IPS DF 4.7 (cell line): Measurements from ENCODE around the gene ANKRD34A.

Source experiments
- DNase-seq: peaks from one replicate; pipeline ENCODE4 v3.0.0-alpha.2; 2013; ENCODE audit warnings: low spot score; ENCODE audit errors: extremely low read depth

Gene ANKRD34A

DNA sequence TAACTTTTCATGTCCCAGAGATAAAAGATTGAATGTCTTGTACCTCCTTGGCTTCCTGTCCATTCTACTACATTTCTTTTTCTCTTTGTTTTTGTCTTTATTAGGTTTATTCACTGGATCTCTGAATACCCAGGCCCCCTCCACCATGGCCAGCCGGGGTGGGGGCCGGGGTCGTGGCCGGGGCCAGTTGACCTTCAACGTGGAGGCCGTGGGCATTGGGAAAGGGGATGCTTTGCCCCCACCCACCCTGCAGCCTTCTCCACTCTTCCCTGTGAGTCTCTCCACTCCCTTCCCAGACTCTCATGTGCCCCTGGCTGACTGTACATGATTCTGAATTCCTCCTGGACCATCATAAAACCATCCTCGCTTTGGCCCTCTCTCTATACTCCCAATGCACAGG lies 10.3 kb upstream of the ANKRD34A start:
- no peak for DNase-seq

DNA sequence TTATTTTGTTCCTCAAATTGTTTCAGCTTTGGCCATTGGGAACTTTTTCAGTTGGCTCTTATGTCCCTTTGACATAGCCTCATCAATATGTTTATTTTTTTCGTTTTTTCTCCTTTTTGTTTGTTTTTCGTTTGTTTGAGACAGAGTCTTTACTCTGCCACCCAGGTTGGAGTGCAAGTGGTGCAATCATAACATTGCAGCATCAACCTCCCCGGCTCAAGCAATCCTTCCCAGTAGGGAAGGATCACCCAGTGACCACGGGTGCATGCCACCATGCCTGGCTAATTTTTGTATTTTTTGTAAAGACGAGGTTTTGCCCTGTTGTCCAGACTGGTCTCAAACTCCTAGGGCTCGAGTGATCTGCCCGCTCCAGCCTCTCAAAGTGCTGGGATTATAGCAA lies 8.2 kb upstream of the ANKRD34A start:
- no peak for DNase-seq

DNA sequence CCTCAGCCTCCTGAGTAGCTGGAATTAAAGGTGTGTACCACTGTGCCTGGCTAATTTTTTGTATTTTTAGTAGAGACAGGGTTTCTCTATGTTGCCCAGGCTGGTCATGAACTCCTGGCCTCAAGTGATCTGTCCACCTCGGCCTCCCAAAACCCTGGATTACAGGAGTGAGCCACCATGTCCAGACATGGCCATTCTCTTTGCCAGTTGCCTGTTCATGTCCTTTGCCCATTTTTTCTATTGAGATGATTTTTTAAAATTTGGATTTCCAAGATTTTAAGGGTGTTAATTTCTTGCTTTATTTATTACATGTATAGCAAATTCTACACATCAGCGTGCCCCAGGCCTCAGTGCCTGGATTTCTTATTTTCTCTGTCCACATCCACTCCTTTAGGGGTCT lies 2.9 kb upstream of the ANKRD34A start:
- DNase-seq: no peak

DNA sequence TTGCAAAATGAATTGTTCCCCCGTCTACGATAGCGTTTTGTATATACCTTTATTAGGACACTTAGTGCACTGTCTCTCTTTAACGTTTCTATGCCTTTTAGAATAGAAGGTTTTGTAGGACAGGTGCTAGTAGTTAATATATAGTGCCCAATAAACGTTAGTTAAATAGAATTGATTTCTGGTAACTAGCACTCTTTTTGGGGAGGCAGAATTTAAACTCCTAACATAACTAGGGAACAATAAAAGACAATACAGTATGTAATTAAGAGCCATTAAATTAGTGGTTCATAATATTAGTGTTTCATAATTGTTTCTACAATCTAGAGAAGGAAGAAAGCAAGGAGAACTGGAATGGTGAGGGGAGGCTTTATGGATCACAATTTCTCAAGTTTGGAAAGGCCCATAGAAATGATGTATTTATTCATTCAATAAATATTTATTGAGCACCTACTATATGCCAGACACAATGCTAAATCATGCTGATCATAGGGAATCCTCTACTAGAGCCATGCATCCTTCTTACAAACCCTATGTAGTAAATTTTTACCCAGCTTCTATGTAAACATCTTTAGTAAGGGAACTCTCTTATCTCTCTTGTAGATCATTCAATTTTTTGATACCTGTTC lies 857 bp upstream of the ANKRD34A start:
- no peak for DNase-seq

- no peak for DNase-seq
Measured at GRCh38 chr1:145963265-145964019, 933 bp downstream of the ANKRD34A start.

DNA sequence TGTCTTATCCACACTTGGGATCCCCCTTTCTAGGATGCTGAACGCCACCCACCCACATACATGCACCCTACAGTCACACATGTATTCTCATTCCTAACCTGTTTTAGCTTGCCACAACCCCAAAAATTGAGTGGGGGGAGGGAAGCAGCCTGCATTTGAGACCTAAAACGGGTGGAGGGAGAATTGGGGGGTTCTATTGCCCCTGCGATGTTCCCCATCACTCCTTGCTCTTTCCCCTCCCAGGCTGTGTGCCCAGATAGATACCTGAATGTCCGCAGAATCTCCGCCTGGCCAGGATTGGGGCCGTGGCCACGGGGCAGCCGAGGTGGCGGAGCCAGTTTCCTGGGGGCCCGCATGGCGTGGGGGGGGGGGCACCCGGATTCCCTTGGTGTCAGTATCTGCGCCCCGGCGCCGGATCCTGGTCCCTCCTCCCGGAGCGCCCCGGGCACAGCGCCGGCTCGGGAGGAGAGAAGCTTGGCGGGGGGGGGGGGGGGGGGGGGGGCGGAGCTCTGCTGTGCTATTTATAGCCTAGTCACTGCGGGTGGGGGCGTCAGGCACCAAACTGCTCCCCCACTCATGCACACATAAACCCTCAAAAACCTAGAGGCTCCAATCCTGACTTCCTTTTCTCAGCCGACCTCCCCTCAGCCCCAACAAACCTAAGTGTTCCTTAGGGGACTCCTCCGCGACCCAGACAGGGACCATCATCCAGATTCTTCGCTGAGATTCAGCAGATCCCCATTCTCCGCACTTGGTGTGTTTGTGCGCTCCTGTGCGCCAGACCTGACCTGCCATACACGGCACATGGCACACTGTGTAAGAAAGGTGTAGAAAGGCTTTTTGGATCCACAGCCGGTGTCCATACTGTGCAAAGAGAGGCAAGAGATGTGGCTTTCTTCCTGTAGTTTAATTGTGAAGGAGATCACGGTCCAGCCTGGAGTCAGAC lies 1.9 kb downstream of the ANKRD34A start:
- no peak for DNase-seq

DNA sequence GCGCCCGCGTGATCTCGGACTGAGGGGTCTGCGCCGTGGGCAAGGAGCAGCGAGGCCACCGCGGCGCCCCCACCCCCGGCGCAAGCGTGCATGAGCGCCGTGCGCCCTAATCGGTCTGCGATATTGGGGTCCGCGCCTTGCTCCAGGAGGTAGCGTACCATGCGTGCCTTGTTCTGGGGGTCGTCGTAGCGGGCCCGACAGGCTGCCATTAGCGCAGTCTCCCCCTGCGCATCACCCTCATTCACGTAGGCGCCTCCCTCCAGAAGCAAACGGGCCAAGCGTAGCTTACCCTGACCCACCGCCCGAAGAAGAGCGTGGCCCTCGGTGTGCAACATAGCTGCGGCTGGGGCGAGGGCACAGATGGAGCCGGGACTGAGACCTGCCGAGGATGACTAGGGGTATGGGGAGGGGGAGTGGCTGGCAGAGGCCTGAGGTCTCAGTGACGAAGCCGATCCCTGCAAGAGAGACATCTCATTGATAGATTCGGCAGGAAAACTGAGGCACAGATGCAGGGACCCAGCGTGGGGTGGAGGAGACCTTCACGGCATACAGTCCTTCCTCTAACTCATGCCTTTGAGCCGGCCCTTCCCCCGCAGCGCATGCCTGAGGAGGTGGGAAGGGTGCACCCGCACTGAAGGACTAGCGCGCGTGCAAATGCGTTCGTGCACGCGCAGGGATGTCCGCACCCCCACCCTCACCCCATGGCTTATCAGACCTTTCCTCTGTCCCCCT lies 2.8 kb downstream of the ANKRD34A start:
- DNase-seq: no peak

DNA sequence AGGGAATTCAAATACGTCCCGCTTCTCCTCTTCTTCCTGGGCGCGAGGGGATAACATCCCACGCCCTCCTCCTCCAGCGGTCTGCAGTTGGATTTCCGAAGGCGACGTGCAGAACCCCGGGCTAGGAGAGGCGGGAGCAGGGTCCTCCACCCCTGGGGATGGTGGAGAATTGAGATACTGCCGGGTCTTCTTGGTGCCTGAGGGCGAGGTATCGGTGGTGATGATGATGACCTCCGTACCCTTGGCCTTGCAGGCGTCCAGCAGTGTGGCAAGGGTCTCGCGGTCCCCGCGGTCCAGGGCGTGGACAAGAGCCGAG lies 3.3 kb downstream of the ANKRD34A start:
- no peak for DNase-seq

DNA sequence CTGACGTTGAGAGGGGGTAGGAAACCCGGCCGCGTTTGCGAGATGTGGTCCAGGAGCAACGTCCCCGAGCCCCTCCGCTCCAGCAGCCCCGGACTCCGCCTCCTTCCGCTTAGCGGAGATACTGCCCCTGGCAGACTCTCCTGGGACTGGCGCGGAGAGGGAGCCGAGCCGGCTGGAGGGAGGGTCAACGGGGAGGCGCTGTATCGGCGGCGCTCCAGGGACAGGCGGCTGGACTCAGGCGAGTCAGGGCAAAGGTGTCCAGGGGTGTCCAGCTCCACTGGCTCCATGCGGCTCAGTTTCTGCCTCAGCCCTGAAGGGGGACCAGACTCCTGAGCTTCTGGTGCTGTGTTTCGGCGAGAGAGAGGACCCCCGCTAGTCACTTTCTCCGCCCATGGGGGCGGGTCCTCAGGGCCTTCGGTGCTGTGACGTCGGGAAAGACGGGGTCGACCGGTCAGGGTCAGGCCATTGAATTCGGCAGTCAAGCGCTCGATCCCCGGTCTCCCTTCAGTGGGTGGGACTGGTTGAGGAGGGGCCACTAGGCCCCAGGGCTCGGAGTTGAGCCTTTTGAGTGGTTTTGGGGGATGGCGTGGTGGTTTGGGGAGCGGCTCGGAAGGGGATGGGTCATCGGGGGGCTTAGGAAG lies 3.8 kb downstream of the ANKRD34A start:
- DNase-seq: no peak

DNA sequence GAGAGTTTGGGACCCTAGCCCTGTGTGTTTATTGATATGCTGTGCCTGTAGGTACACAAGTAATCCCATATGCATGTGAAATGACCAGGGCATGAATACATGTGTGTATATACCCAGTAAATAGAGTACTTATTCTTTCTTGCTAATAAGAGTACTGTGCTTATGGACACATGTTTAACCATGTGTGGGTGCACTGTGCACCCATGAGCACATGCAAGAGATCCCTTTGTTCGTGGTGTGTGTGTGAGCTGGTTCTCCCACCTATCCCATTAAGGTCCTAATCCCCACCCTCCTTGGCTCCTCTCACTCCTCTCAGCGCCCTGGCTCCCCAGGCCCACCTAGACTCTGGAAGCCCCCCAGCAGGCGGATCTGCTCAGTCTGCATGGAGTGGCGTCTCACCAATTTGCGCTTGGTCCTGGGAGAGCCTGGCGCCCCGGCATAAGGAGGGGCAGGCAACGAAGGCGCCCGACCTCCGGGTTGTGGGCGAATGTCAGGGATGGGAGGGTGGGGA lies 4.4 kb downstream of the ANKRD34A start:
- DNase-seq: no peak

DNA sequence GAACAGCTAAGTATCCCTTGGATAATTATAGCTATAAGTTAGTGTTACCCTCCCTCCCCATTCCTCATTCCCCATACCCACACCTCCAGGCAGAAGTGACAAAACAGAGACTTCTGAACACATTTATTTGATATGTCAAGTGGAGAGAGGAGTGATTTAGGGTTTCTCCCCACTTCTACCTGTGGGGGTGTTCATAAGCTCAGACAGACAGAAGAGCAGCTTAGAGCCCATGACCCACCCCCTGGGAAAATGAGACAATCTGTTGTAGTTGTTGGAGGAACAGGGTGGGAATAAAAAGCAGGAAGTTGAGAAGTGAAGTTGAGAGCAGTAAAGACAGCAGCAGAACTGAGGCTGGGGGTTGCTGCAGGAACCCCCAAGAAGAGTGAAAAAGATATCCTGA lies 5.0 kb downstream of the ANKRD34A start:
- DNase-seq: no peak

GRCh38 chr1:145958734-145959133 lies 5.6 kb downstream of the ANKRD34A start:
- DNase-seq: no peak

GRCh38 chr1:145957443-145958319 lies 6.7 kb downstream of the ANKRD34A start, which contains the start of gene LIX1L:
LIX1L (minus strand) TSS chr1:145958017; CDS start chr1:145957927, 90 bp downstream.
- peak; percentile 92 for DNase-seq

DNA sequence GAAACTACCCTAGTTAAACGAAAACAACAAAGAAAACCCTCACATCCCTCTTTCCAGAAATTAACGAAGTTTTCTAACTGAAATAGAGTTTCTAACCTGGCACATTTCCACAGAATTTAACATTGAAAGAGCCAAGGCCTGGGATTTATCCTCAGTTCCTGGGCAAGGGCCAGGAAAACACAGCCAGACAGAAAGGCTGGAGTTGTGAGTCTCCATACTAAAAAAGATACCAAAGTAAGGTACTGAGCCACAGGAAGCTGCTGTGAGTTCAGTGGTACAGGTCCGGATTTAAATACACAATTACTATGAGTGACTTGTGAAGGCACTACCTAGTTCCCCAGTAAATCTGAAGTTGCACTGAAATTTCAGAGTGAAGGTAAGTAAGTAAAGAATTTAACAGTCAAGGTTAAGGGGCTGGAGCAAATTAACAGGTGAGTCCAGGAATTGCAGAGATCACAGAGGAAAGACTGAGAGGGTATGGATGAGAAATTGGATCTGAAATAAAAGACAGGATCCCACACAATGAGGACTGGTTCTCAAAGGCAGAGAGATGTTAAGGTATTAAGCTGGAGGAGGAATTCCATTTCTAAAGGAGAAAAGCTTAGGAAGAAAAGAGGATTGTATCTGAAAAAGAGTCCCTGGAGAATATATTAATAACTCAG lies 7.5 kb downstream of the ANKRD34A start:
- DNase-seq: no peak

DNA sequence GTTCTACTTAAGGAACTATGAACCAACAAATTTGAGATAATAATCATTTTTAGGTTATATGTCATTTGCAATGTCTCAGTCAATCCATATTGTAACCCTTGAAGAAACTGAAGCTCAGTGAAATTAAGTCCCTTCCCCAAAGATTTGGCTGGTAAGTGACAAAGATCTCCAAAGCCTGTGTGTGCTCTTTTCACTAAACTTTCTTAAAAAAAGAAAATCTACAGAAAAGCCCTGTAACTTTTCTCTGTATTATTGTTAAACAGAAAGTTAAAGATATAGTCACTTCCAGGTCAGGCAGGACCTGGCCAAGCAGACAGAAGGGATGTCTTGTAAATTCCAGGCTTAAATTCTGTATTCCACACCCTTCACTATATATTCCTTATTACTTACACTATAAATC lies 8.0 kb downstream of the ANKRD34A start:
- DNase-seq: no peak

GRCh38 chr1:145955436-145955835 lies 8.9 kb downstream of the ANKRD34A start:
- no peak for DNase-seq

- no peak for DNase-seq
Measured at GRCh38 chr1:145953861-145954260, 10.5 kb downstream of the ANKRD34A start.

GRCh38 chr1:145952903-145953302 lies 11.5 kb downstream of the ANKRD34A start:
- no peak for DNase-seq

DNA sequence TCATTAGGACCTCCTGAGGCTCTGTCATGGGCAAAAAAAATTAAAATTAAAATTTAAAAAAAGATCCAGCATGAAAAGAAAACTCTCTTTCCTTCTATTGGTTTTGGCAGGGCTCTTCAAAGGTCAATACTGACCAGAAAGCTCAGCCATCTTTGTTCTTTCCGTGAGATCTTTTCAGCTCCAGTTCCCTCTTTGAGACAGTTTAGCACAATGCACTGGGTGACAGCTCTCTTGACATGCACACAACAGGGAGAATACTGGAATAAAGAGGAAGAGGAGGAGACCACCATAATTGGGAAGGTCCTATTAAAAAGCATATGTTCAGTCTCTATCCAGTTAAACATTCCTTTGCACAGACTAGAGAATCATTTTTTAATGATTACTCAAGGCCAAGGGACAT lies 12.8 kb downstream of the ANKRD34A start:
- no peak for DNase-seq
